Stimulated activated CD4-positive, alpha-beta T cell treated with anti-CD3 and anti-CD28 coated beads, TNF-alpha, amount 100 ng/mL, for 24 hours (primary cell): Measurements from ENCODE around the gene PLAU.
A peak's percentile ranks its signal among the peaks of the same experiment; 100 is the strongest.
"Not testable (repeated sequence)": the region's sequence is repeated elsewhere in the genome, so short reads cannot be mapped to it uniquely, and the experiment has no call there.

Experiments used
- DNase-seq, 3 experiments: peaks; one replicate each; pipeline ENCODE4 v3.0.0-alpha.2; 2020; ENCODE audit warnings: low read depth in 3 of 3

Gene PLAU

DNA sequence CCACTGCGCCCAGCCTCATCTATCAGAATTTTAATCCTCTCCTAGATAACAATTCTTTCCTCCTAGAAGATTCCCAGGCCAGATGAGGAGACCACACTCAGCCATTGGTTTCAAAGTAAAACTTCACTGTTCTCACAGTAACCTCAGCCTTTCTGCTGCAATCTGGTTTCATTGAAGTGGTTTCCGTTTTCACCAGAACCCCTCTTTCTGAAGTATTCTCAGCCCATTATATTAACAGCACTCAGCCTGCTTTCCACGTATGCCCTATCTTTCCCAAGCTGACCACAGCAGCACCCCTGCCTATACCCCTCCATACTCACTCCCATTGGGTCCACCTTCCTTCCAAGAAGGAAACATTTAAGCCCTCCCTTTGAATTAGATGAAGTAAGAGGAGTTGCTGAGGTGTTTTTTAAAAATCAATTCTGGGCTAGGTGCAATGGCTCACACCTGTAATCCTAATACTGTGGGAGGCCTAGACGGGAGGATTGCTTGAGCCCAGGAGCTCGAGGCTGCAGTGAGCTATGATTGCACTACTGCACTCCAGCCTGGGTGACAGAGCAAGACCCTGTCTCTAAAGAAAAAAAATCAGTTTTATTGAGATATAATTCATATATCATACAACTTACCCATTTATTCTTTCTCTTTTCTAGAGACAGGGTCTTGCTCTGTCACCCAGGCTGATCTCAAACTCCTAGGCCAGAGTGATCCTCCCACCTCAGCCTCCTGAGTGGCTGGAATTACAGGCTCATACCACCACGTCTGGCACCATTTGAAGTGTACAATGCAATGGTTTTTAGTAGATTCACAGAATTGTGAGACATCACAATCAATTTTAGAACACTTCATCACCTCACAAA is 11.3 kb downstream of the PLAU start:
- DNase-seq = no peak

GRCh38 chr10:73922864-73923133 is 11.9 kb downstream of the PLAU start:
- DNase-seq = no peak

GRCh38 chr10:73923935-73924598 is 13.1 kb downstream of the PLAU start:
- no peak for DNase-seq

- DNase-seq = no peak
Measured at GRCh38 chr10:73924935-73925334, 14.0 kb downstream of the PLAU start.

- DNase-seq = no peak
Measured at GRCh38 chr10:73925539-73925938, 14.6 kb downstream of the PLAU start.

GRCh38 chr10:73926152-73926764 is 15.3 kb downstream of the PLAU start:
- DNase-seq = no peak

GRCh38 chr10:73930630-73931327 is 19.8 kb downstream of the PLAU start:
- DNase-seq = not testable (repeated sequence)

DNA sequence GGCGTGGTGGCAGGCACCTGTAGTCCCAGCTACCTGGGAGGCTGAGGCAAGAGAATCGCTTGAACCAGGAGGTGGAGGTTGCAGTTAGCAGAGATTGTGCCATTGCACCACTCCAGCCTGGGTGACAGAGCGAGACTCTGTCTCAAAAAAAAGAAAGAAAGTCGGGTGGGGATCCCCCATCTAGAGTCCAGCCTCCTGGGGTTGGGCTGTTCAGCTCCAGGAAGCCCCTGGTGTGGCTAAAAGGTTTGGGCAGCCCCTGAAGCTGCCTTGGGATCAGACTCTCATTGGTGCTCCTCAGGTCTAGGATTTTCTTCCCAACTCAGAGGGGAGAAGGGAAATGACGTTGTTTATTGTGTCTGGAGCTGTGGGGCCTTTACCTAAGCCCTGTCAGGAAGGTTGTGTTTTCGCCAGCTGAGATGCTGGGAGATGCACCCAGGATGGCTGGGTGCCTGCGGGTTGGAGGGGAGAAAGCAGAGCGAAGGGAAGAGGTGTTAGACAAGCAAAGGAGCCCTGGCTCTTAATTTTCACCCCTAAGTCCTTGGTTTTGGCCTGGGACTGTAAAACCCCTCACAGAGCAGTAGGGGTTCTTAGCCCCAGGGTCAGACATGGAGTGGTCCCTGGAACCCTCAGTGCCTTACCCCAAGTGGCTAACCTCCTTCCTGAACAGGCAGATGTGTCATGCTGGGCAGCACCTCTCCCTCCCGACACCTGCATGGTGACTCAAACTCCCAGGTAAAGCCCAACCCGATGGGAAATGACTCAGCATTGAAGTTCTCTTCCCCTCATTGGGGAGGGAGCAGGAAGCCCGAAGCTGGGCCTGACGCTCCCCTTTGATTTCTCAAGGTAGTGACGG is 21.1 kb downstream of the PLAU start:
- DNase-seq = peak in 2 of 3 experiments; percentile 18 to 58

DNA sequence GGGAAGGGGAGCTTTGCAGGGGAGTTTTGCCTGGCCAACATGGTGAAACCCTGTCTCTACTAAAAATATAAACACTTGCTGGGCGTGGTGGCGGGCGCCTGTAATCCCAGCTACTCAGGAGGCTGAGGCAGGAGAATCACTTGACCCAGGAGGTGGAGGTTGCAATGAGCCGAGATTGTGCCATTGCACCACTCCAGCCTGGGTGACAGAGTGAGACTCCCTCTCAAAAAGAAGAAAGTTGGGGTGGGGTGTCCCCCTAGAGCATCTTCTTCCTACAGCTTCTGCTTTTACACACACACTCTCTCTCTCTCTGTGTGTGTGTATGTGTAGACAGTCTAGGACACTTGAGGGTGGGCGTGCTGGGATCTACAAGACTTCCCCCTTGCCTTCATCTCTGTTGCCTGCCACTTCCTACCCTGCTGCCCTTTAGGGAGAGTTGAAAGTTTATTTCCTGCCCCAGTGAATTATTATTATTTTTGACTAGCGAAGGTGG is 21.7 kb downstream of the PLAU start:
- DNase-seq = no peak

GRCh38 chr10:73934074-73934473 is 23.1 kb downstream of the PLAU start:
- no peak for DNase-seq

DNA sequence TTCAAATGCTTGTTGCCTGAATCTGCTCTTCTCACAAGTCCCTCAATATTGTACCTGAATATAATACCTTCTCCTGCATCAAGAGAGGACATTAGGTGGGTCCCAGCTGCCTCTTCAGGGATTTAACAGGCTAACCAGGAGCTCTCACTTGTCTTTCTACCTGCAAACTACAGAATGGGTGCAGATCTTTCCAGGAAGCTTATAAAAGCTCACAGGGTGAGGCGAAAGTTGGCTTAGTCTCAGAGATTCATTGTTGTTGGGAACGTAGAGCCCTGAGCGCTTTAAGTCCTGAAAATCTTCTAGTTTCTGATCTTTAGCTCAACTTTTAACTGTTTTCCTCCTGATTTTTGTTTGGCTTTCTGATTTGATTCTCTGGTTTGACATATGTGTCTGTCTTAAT is 25.0 kb downstream of the PLAU start:
- no peak for DNase-seq

DNA sequence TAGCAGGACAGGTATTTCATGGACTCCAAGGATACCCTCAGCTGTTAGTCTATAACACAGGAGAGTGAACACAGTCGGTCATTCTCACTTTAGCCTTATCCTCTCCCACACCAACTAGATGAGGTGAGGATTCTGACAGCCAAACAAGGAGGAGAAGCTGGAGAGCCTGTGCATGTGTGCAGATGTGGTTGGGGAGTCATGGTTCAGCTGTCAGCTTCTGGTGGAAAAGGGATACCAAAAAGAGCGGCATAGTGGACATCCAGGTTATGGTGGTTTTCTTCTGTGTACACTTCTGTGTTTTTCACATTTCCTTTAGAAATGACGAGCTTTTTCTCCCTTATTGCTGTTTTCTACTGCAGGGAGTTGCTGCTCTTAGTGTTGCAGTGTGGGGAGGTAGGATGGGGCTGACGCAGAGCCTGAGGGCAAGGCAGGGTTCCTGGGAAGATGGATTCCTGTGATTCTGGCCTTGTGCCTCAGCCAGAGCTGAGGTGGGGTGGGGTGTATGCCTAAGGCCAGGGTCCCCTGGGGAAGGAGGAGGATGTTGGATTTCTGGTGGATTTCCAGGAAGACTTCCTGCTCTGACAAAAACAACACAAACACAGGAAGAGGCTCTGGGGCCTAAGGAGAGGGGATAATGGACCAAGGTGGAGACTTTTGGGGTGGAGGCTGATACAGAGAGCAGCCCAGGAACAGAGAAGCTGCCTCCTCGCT is 26.6 kb downstream of the PLAU start:
- no peak for DNase-seq

GRCh38 chr10:73940634-73941221 is 29.8 kb downstream of the PLAU start:
- peak; percentile 69 to 81 (median 70) for DNase-seq

GRCh38 chr10:73941300-73941699 is 30.4 kb downstream of the PLAU start:
- DNase-seq = no peak

- no peak for DNase-seq
Measured at GRCh38 chr10:73944356-73945100, 33.6 kb downstream of the PLAU start.

GRCh38 chr10:73946253-73947145 is 35.6 kb downstream of the PLAU start:
- DNase-seq = no peak

- no peak for DNase-seq
Measured at GRCh38 chr10:73948947-73949633, 38.2 kb downstream of the PLAU start.
